Nucleus accumbens (tissue), 56 donors: Measurements from ENCODE around the gene RPL13.

Source experiments
- DNase-seq, 56 donors: peaks; one replicate each; lab custom pipeline; 2025; lab: John Stamatoyannopoulos, UW

Gene RPL13

DNA sequence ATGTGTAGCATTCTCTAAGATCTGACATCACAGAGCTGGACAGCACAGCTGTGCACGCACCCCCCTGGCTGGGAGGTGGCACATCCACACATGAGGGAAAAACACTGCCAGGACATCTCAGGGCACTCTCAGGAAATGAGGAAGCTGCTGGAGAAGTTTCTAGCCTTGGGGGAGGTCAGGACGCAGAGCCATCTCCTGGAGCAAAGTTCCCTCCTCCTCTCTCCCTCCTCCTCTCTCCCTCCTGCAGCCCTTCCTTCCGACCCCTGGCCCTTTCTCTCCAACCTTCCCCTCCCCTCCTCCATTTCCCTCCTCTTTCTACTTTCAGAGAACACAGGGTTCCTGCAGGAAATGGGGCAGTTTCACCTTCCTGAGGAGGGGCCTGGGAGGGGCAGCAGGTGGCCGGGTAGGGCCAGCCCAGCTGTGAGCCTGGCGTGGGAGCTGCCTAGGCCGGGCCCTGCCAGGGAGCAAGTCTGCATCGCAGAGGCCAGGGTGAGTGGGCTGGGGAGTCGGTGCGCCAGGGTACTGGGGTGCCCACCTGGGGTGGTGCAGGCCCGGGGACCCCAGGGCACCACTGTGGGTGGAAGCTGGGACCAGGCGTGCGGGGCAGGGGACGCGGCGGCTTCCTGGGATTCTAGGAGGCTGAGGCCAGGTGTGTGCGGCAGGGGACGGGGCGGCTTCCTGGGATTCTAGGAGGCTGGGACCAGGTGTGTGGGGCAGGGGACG, 52.9 kb downstream of the RPL13 start, which contains the start of gene DPEP1:
Gene DPEP1 (plus strand): TSS at position 412 of the 723 bp plus-strand sequence. CDS start 16,769 bp downstream, outside the sequence.
- DNase-seq = no peak

- DNase-seq = no peak
Observed at GRCh38 chr16:89613954-89614459, 53.5 kb downstream of the RPL13 start.
